BJ (cell line): ENCODE measurements around the gene RETN. TPM values are rescaled to one million over a fixed set of nuclear protein-coding genes. Genes with fewer than 3 reads are reported as not detected.

Experiments
- CTCF ChIA-PET: fragments of 350-600 bp; formaldehyde crosslinking; extraction: SDS; loops from one replicate; lab custom pipeline; 2021; ENCODE audit warnings: antibody characterized with exemption, inconsistent platforms; lab: Yijun Ruan, JAX
- POLR2A ChIA-PET: fragments of 300-600 bp; sonication (Branson Sonifier 250); formaldehyde crosslinking; extraction: SDS; loops from one replicate; lab custom pipeline; 2021; ENCODE audit warnings: antibody characterized with exemption; lab: Charles Lee
- DNase-seq: peaks from one replicate; pipeline ENCODE4 v3.0.0-alpha.2; 2011; ENCODE audit warnings: low read depth
- H3K27me3 ChIP-seq: 2 replicates; pipeline ENCODE4 v1.6.0; 2011; ENCODE audit warnings: low read length; ENCODE audit not compliant: control insufficient read depth, insufficient read depth
- H3K36me3 ChIP-seq: 2 replicates; pipeline ENCODE4 v1.5.1; 2011; ENCODE audit warnings: low read length; ENCODE audit not compliant: control insufficient read depth, insufficient read depth
- H3K4me3 ChIP-seq: 2 replicates; pipeline ENCODE4 v1.5.1; 2011; ENCODE audit warnings: low read depth, mild to moderate bottlenecking, control low read depth, low read length
- CTCF ChIP-seq: IDR thresholded peaks from 2 replicates; pipeline ENCODE4 v1.5.1; 2011; ENCODE audit warnings: low read depth, mild to moderate bottlenecking, control low read depth, inconsistent platforms, low read length, moderate library complexity; ENCODE audit not compliant: insufficient read depth
- polyA plus RNA-seq: library from polyadenylated mRNA; depleted of rRNA; stranded (reverse); fragments of >200 nt; gene quantifications from 2 replicates; pipeline ENCODE4 v1.2.3, GENCODE V29; 2011

The RETN gene
- polyA plus RNA-seq, 1 experiment: not detected

DNA sequence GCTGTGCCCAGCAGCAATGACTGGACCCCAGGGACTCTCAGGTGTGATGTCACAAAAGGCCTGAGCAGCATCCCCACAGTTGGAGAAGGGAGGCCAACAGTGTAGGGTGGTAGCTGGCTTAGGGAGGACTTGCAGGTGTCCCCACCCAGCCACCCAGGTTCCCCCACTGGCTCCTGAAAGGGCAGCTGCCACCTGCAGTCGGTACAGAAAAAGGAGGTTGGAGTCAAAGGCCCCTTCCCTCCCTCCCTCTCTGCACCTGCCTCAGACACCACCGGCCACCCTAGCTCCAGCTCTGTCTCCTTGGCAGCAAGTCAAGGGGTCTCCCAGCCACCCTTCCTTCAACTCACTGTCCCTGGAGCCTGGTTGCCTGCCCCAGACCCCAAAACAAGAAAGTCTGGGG is 35.2 kb upstream of the RETN start, which contains the start of gene PCP2:
PCP2 (minus strand) TSS at position 22 of the 400 bp plus-strand sequence. CDS start 262 bp downstream, outside the sequence.
- TF ChIP-seq CTCF: no peak
- Histone ChIP-seq H3K36me3 (peaks cover 1% of the 10 kb centered on the region; the same call in 1 of the 2 replicates), H3K27me3 (no peaks in the 10 kb centered on the region), H3K4me3 (no peak within 1 kb of the TSS)
- CTCF ChIA-PET: interaction anchor here (1.4 to 3.5 kb wide), 2 partner anchors 9 to 47 kb away, joined by 4 to 18 read pairs; partner anchors contain the start of gene TRAPPC5
- POLR2A ChIA-PET: no interaction called here
- no peak for DNase-seq

- DNase-seq: no peak
- no peak for TF ChIP-seq CTCF
- POLR2A ChIA-PET: no interaction called here
- H3K4me3 ChIP-seq: no peak overlapping the region
- CTCF ChIA-PET: interaction anchor here (3.5 kb wide), 1 partner anchor 45 kb away, joined by 18 read pairs; the partner anchor contains the start of gene TRAPPC5
- H3K36me3 ChIP-seq: peaks cover 1% of the 10 kb centered on the region; the same call in 1 of the 2 replicates
- no peaks in the 10 kb centered on the region for H3K27me3 ChIP-seq
Observed at GRCh38 chr19:7635670-7636069, 33.2 kb upstream of the RETN start.

- Histone ChIP-seq H3K4me3 (peak overlapping the region; percentile 57), H3K36me3 (peaks cover 1% of the 10 kb centered on the region; the same call in 1 of the 2 replicates), H3K27me3 (no peaks in the 10 kb centered on the region)
- CTCF ChIA-PET: no interaction called here
- TF ChIP-seq CTCF: no peak
- POLR2A ChIA-PET: no interaction called here
- DNase-seq: no peak
Observed at GRCh38 chr19:7636317-7636690, 32.5 kb upstream of the RETN start.

DNA sequence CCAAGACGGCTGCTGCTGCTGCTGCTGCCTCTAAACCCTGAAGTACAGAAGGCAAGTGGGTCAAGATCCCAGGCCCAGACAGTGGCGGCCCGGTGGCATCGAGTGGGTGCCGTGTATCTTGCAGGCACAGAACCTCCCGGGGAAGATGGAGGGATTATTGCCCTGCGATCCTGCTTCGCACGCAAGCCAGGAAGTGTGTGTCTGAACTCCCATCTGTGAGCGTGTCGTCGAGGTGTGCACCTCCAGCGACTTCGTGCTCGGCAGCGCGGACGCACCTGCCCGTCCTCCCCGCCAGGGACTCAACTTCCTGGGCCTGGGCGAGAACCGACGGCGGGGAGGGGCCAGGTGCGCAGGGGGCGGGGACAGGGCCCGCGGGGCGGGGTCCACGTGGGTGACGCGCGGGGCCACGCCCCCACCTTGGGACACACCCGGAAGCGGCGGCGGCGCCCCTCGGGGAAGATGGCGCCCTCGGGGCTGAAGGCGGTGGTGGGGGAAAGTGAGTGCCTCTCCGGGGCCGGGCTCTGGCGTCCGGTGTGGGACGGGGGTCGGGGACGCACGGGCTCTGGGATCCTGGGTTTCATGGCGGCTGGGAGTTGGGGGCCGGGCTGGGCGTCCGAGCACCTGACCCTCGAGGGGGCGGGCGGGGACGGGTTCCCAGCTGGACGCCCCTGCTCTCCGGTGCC is 32.0 kb upstream of the RETN start, which contains the start of gene STXBP2:
STXBP2 (plus strand) TSS at position 420 of the 683 bp plus-strand sequence; CDS start at position 460, 40 bp downstream.
- Histone ChIP-seq H3K27me3 (no peaks in the 10 kb centered on the region), H3K36me3 (peaks cover 1% of the 10 kb centered on the region; the same call in 1 of the 2 replicates), H3K4me3 (peak within 1 kb of the TSS; percentile 57)
- TF ChIP-seq CTCF: no peak
- ChIA-PET CTCF (interaction anchor here (1.3 to 2.8 kb wide), 2 partner anchors 14 to 163 kb away, joined by 3 to 15 read pairs; no protein-coding TSS in a partner anchor), POLR2A (no interaction called here)
- DNase-seq: no peak
